ENCODE data around the gene ANKHD1.
A peak's percentile ranks its signal among the peaks of the same experiment; 100 is the strongest.

Gene ANKHD1

DNA sequence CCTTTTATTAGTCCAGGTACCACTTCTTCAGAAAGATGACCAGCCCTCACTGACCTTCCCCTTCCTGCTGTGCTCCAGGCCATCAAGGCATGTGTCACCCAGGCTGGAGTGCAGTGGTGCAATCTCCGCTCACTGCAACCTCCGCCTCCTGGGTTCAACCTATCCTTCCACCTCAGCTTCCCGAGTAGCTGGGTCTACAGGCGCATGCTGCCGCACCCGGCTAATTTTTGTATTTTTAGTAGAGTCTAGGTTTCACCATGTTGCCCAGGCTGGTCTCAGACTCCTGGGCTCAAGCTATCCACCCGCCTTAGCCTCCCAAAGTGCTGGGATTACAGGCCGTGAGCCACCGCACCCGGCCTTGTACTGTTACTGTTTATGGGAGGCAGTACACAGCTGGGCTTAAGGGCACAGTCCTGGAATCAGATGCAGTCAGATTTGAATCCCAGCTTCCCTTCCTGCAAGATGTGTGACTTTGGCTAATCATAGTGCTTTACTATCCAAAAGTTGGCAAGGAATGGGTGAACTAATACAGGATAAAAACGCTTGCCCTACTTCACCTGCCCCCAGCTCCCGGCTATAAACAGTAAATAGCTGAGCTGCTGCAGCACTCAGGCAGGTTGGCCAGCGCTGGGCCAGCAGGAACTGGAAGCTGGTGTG lies 145.3 kb downstream of the ANKHD1 start:
- no peak for DNase-seq

GRCh38 chr5:140547508-140548299 lies 146.1 kb downstream of the ANKHD1 start, which contains the start of gene EIF4EBP3:
Gene EIF4EBP3, plus strand, starts transcription at chr5:140547662. Its CDS starts 76 bp downstream, at chr5:140547738.
- DNase-seq = peak; percentile 82

- no peak for DNase-seq
These were observed 146.7 kb downstream of the ANKHD1 start for GRCh38 chr5:140548300-140548688.

- DNase-seq = no peak
These were observed 147.2 kb downstream of the ANKHD1 start for GRCh38 chr5:140548791-140549190.

GRCh38 chr5:140549237-140550144 lies 147.9 kb downstream of the ANKHD1 start:
- peak; percentile 62 for DNase-seq

- DNase-seq = no peak
These were observed 148.8 kb downstream of the ANKHD1 start for GRCh38 chr5:140550147-140551079.

DNA sequence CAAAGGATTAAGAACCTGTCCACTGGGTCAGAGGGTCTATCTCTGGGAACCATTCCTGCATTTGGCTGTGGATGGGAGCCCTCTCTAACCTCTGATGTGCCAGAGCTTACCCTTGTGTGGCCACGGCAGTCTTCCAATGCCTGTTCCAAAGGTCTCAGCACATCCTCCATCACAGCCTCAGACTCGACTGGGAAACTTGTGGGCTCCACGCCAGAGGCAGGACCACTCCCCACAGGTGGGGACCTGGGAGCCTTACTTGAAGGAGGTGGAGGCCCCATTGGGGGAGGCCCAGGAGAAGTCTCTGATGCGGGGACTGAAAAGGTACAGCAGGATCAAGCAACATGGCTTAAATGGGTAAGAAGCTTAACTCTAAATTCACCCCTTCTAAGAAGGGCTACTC lies 150.2 kb downstream of the ANKHD1 start:
- DNase-seq = no peak

- no peak for DNase-seq
These were observed 152.0 kb downstream of the ANKHD1 start for GRCh38 chr5:140553657-140554056.

GRCh38 chr5:140554454-140554853 lies 152.8 kb downstream of the ANKHD1 start:
- DNase-seq = no peak

- DNase-seq = no peak
These were observed 154.2 kb downstream of the ANKHD1 start for GRCh38 chr5:140555747-140556312.

- DNase-seq = no peak
These were observed 154.8 kb downstream of the ANKHD1 start for GRCh38 chr5:140556438-140556837.

DNA sequence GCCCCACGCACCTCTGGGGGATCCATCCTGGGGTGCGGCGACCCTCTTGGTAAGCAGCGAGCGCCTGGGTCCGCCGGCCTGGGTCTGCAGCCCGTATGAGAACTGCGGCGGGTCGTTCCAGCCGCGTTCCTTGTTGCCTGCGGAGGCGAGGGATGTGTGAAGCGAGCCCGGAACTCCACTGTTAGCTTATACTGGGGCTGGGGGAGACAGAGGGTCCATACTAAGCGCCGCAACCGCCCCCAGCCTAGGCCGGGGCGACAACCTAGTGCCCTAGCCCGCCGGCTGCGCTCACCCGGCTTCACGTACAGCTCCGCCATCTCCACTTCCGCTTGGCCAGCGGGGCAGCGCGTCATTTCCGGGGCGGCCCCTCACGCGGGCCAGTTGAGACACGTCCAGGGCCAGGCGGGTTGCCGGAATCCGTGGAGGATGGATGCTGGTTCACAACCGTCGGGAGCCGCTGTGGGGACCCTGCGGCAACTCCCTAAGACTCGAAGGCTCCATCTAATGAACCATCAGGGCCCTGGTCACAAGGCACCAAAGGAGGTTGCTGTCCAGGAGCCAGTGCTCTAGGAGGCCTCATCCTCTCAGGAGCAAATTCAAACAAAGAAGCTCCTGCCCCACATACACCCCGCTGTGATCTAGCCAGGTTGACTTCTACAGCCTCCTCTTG lies 155.6 kb downstream of the ANKHD1 start, which contains the start of gene SRA1:
SRA1 (minus strand) TSS at position 338 of the 670 bp plus-strand sequence; CDS start at position 317, 21 bp downstream.
- peak; percentile 94 for DNase-seq

- no peak for DNase-seq
These were observed 156.3 kb downstream of the ANKHD1 start for GRCh38 chr5:140557965-140558364.

- DNase-seq = no peak
These were observed 156.9 kb downstream of the ANKHD1 start for GRCh38 chr5:140558542-140558941.

DNA sequence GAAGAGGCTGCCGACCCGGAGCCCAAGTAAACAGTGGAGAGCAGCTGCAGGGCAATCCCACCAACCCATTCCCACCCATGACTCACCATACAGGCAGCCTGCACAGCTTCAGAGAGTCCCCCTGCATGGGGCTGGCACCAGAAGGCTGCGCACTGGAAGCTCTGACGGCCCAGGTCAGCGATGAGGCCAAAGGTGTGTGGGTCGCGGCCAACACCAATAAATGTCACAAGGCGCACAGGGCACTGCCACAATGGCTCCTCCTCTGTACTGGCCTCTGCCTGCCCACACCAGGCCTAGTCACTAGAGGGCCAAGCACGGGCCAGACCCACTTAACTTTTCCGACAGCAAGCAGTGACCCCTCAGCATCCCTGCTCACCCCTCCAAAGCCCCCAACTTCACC lies 158.6 kb downstream of the ANKHD1 start:
- DNase-seq = no peak

- DNase-seq = no peak
These were observed 160.3 kb downstream of the ANKHD1 start for GRCh38 chr5:140561753-140562523.

DNA sequence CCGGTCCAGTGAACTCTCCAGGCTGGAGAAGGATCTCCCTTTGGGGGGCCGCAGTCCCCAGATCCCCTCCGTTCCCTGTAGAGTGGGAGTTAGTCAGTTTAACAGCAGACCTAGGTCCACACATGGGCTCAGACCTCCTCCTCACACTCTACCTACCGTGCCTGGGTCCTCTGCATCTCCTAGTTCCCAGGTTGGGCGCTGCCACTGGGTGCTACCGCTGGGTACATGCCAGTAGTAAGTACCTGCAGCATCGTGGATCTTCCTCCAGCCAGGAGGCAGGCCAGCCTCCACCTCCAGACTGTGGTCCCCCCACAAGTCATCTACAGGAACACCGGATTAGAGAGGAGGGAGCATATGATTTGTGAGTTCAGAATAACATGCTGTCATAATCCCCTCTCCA lies 162.0 kb downstream of the ANKHD1 start:
- peak; percentile 37 for DNase-seq

GRCh38 chr5:140564196-140565023 lies 162.8 kb downstream of the ANKHD1 start, which contains the start of the genes APBB3 and SLC35A4:
Gene APBB3, minus strand, starts transcription at chr5:140564598. Its CDS starts 353 bp downstream, at chr5:140564245.
Gene SLC35A4, plus strand, starts transcription at chr5:140564828. Its CDS starts 2,342 bp downstream, at chr5:140567170.
- peak; percentile 98 for DNase-seq
